Panc1 (cell line): Measurements from ENCODE around the gene RSPH1.

Experiments
- POLR2AphosphoS5 ChIP-seq: IDR thresholded peaks from 2 replicates; pipeline ENCODE4 v1.6.1; 2012; ENCODE audit warnings: mild to moderate bottlenecking, low read depth, low read length, moderate library complexity
- SIN3A ChIP-seq: IDR thresholded peaks from 2 replicates; pipeline ENCODE4 v1.6.1; 2012; ENCODE audit warnings: low read depth, mild to moderate bottlenecking, low read length, moderate library complexity, borderline replicate concordance; ENCODE audit not compliant: insufficient read depth
- TF ChIP-seq, protein P1 (sequence below): fragments of 450-650 bp; IDR thresholded peaks from 2 replicates; pipeline ENCODE4 v1.5.1; 2017; ENCODE audit warnings: mild to moderate bottlenecking

DNA sequence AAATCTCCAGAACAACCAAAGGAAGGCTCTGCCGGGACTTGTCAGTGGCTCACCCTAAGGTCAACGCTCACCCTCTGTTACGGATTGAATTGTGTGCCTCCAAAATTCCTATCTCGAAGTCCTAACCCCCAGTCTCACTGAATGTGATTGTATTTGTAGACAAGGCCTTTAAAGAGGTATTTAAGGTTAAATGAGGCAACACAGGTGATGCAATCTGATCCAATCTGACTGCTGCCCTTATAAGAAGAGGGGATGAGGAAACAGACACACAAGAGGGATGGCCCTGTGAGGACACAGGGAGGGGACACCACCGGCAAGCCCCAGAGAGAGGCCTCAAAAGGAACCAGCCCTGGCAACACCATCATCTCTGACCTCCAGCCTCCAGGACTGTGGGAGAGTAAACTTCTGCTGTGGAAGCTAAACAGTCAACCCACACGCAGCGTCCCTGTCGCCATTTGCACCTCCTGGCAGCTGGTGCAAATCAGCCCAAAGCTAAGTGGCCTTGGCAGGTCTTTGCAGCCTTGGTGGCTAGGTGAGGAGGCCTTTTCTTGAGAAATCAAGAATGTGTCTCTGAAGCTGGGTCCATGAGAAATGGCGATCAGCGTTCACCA, 68.1 kb downstream of the RSPH1 start:
- TF ChIP-seq, protein P1, sequence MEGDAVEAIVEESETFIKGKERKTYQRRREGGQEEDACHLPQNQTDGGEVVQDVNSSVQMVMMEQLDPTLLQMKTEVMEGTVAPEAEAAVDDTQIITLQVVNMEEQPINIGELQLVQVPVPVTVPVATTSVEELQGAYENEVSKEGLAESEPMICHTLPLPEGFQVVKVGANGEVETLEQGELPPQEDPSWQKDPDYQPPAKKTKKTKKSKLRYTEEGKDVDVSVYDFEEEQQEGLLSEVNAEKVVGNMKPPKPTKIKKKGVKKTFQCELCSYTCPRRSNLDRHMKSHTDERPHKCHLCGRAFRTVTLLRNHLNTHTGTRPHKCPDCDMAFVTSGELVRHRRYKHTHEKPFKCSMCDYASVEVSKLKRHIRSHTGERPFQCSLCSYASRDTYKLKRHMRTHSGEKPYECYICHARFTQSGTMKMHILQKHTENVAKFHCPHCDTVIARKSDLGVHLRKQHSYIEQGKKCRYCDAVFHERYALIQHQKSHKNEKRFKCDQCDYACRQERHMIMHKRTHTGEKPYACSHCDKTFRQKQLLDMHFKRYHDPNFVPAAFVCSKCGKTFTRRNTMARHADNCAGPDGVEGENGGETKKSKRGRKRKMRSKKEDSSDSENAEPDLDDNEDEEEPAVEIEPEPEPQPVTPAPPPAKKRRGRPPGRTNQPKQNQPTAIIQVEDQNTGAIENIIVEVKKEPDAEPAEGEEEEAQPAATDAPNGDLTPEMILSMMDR: no peak
- TF ChIP-seq SIN3A (no peak), POLR2AphosphoS5 (no peak)
